HEK293 (cell line): Measurements from ENCODE around the gene SLC22A9.

ENCODE experiments used
- ZNF239 ChIP-seq: fragments of 450-650 bp; formaldehyde crosslinking; IDR thresholded peaks from 2 replicates; pipeline ENCODE4 v1.5.1; 2016; ENCODE audit warnings: missing biosample characterization, missing genetic modification characterization
- TF ChIP-seq, protein P1 (sequence below): fragments of 450-650 bp; formaldehyde crosslinking; IDR thresholded peaks from 2 replicates; pipeline ENCODE4 v1.5.1; 2016; ENCODE audit warnings: missing biosample characterization, missing genetic modification characterization

DNA sequence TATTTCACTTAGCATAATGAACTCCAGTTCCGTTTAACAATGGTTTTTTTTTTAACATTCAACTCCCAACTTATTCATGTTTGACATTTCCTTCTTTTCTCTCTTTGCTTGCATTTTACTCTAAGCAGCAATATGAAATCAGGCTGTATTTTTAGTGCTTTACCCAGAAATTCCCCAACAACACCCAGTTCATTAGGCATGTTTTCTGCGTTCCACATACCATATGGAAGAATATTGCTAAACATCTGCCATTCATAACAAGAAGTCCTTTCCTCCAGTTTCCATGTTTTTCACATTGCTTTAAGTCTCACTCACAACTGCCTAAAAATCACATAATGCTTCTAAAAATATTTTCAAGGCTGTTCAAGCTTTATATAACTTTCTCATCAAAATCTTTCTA lies 75.5 kb downstream of the SLC22A9 start:
- TF ChIP-seq ZNF239: no peak
- TF ChIP-seq, protein P1, sequence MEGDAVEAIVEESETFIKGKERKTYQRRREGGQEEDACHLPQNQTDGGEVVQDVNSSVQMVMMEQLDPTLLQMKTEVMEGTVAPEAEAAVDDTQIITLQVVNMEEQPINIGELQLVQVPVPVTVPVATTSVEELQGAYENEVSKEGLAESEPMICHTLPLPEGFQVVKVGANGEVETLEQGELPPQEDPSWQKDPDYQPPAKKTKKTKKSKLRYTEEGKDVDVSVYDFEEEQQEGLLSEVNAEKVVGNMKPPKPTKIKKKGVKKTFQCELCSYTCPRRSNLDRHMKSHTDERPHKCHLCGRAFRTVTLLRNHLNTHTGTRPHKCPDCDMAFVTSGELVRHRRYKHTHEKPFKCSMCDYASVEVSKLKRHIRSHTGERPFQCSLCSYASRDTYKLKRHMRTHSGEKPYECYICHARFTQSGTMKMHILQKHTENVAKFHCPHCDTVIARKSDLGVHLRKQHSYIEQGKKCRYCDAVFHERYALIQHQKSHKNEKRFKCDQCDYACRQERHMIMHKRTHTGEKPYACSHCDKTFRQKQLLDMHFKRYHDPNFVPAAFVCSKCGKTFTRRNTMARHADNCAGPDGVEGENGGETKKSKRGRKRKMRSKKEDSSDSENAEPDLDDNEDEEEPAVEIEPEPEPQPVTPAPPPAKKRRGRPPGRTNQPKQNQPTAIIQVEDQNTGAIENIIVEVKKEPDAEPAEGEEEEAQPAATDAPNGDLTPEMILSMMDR (tag by site-specific recombination): no peak
